ENCODE data around the gene TNNC1.

TNNC1 gene

GRCh38 chr3:52407779-52408178, 46.1 kb downstream of the TNNC1 start:
- no peak overlapping the region for H2AFZ ChIP-seq (ENCODE audit: low read depth)
- H3K4me3 ChIP-seq (IDR thresholded peaks at IDR 0.05; ENCODE audit: insufficient read depth, low read depth, low read length) = no peak overlapping the region
- no peaks in the 10 kb centered on the region for H4K20me1 ChIP-seq (ENCODE audit: insufficient read depth)
- H3K79me2 ChIP-seq (ENCODE audit: insufficient read depth, low read depth) = peaks cover 14% of the 10 kb centered on the region; the same call in 1 of the 2 replicates
- peaks cover 14% of the 10 kb centered on the region for H3K4me1 ChIP-seq (ENCODE audit: low read depth, poor library complexity, severe bottlenecking)
- no peaks in the 10 kb centered on the region for H3K36me3 ChIP-seq (ENCODE audit: insufficient read depth)
- H3K4me2 ChIP-seq = no peak overlapping the region
- H3K9ac ChIP-seq = no peak overlapping the region
- H3K27me3 ChIP-seq (ENCODE audit: insufficient read depth, low read depth) = no peaks in the 10 kb centered on the region
- TF ChIP-seq, protein P1, sequence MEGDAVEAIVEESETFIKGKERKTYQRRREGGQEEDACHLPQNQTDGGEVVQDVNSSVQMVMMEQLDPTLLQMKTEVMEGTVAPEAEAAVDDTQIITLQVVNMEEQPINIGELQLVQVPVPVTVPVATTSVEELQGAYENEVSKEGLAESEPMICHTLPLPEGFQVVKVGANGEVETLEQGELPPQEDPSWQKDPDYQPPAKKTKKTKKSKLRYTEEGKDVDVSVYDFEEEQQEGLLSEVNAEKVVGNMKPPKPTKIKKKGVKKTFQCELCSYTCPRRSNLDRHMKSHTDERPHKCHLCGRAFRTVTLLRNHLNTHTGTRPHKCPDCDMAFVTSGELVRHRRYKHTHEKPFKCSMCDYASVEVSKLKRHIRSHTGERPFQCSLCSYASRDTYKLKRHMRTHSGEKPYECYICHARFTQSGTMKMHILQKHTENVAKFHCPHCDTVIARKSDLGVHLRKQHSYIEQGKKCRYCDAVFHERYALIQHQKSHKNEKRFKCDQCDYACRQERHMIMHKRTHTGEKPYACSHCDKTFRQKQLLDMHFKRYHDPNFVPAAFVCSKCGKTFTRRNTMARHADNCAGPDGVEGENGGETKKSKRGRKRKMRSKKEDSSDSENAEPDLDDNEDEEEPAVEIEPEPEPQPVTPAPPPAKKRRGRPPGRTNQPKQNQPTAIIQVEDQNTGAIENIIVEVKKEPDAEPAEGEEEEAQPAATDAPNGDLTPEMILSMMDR (conservative IDR thresholded peaks at IDR 0.05; ENCODE audit: low read depth, low read length) = no peak
- no peak overlapping the region for H3K27ac ChIP-seq

GRCh38 chr3:52406791-52407510, 46.9 kb downstream of the TNNC1 start:
- H3K27ac ChIP-seq = no peak overlapping the region
- H4K20me1 ChIP-seq (ENCODE audit: insufficient read depth) = no peaks in the 10 kb centered on the region
- no peak overlapping the region for H3K9ac ChIP-seq
- TF ChIP-seq, protein P1 (conservative IDR thresholded peaks at IDR 0.05; ENCODE audit: low read depth, low read length) = no peak
- H3K36me3 ChIP-seq (ENCODE audit: insufficient read depth) = no peaks in the 10 kb centered on the region
- peaks cover 5% of the 10 kb centered on the region for H3K4me1 ChIP-seq (ENCODE audit: low read depth, poor library complexity, severe bottlenecking)
- H2AFZ ChIP-seq (ENCODE audit: low read depth) = no peak overlapping the region
- H3K4me2 ChIP-seq = no peak overlapping the region
- no peak overlapping the region for H3K4me3 ChIP-seq (IDR thresholded peaks at IDR 0.05; ENCODE audit: insufficient read depth, low read depth, low read length)
- peaks cover 14% of the 10 kb centered on the region; the same call in 1 of the 2 replicates for H3K79me2 ChIP-seq (ENCODE audit: insufficient read depth, low read depth)
- H3K27me3 ChIP-seq (ENCODE audit: insufficient read depth, low read depth) = no peaks in the 10 kb centered on the region

- Histone ChIP-seq H3K4me1 (ENCODE audit: low read depth, poor library complexity, severe bottlenecking) (no peaks in the 10 kb centered on the region), H3K79me2 (ENCODE audit: insufficient read depth, low read depth) (peaks cover 14% of the 10 kb centered on the region; the same call in 1 of the 2 replicates), H3K4me2 (no peak overlapping the region), H3K27ac (no peak overlapping the region), H3K27me3 (ENCODE audit: insufficient read depth, low read depth) (no peaks in the 10 kb centered on the region), H3K4me3 (IDR thresholded peaks at IDR 0.05; ENCODE audit: insufficient read depth, low read depth, low read length) (no peak overlapping the region), H3K36me3 (ENCODE audit: insufficient read depth) (no peaks in the 10 kb centered on the region), H4K20me1 (ENCODE audit: insufficient read depth) (no peaks in the 10 kb centered on the region), H2AFZ (ENCODE audit: low read depth) (no peak overlapping the region), H3K9ac (no peak overlapping the region)
- TF ChIP-seq, protein P1 (conservative IDR thresholded peaks at IDR 0.05; ENCODE audit: low read depth, low read length) = no peak
Observed at GRCh38 chr3:52406231-52406661, 47.6 kb downstream of the TNNC1 start.

- TF ChIP-seq, protein P1 (conservative IDR thresholded peaks at IDR 0.05; ENCODE audit: low read depth, low read length) = no peak
- Histone ChIP-seq H3K36me3 (ENCODE audit: insufficient read depth) (no peaks in the 10 kb centered on the region), H3K4me3 (IDR thresholded peaks at IDR 0.05; ENCODE audit: insufficient read depth, low read depth, low read length) (no peak overlapping the region), H3K4me1 (ENCODE audit: low read depth, poor library complexity, severe bottlenecking) (no peaks in the 10 kb centered on the region), H4K20me1 (ENCODE audit: insufficient read depth) (no peaks in the 10 kb centered on the region), H3K79me2 (ENCODE audit: insufficient read depth, low read depth) (peaks cover 14% of the 10 kb centered on the region; the same call in 1 of the 2 replicates), H3K27ac (no peak overlapping the region), H2AFZ (ENCODE audit: low read depth) (no peak overlapping the region), H3K27me3 (ENCODE audit: insufficient read depth, low read depth) (no peaks in the 10 kb centered on the region), H3K9ac (no peak overlapping the region), H3K4me2 (no peak overlapping the region)
Observed at GRCh38 chr3:52405601-52406110, 48.2 kb downstream of the TNNC1 start.
